Measurements from ENCODE around the gene ZNF319.

The ZNF319 gene

DNA sequence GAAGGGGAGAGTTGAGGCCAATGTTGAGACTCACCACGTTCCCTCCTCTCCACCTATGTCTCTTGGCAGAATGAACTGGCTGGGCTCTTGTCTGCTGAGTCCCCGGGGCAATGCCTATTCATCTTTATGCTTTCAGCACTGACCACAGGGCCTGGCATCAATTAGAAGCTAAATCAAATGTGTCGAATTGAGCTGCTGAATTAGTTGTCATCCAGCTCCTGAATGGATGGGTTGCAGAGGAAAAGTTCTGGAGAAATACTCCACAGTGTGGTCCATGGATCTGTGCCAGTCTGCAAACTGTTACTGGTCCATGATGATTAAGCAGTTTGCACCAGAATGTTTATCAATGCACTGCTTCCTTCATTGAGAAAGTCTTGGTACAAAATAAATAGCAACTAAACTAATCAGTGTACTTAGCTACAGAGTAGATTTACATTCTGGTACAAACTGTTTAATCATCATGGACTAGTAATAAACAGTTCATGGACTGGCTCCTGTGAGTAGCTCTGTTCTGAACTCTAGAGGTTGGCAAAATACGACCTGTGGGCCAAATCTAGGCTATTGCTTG, 34.2 kb downstream of the ZNF319 start:
- H3K4me1 ChIP-seq (ENCODE audit: insufficient read depth, low read length) = no peaks in the 10 kb centered on the region
- H3K27ac ChIP-seq (ENCODE audit: low read length) = no peak overlapping the region

DNA sequence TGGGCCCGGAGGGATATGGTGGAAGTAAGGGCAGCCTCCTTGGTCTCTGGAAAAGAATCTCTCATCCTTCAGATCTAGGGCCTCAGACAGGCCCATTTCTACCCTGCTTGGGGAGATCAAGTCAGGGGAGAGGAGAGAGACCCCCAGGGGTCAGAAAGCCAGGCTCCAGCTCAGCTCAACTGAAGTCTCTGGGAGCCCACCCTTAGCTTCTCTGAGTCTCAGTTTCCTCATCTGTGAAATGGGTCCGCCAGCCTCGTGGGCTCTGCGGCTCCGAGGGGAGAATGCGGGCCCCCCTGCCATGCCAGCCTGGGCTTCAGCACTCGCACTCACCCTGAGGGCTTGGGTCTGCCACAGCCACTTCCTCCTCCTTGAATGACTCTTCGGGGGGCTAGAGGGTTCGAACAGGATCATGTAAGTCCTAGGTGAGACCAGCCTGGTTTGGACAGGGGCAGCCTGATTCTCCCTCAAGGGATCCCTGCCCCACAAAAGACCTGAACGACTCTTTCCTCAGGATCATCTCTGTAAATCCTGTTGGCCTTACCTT, 36.2 kb downstream of the ZNF319 start:
- no peak for DNase-seq
- Histone ChIP-seq H4K20me1 (ENCODE audit: insufficient read depth, low read length) (no peaks in the 10 kb centered on the region; the same call in 1 of the 2 replicates), H3K27me3 (ENCODE audit: insufficient read depth, low read length, poor library complexity) (no peaks in the 10 kb centered on the region), H3K4me1 (ENCODE audit: insufficient read depth, low read length) (no peaks in the 10 kb centered on the region), H3K79me2 (ENCODE audit: insufficient read depth, low read length) (no peaks in the 10 kb centered on the region), H3K9me3 (ENCODE audit: insufficient read depth, low read length, severe bottlenecking) (no peaks in the 10 kb centered on the region), H3K4me2 (ENCODE audit: insufficient read depth, low read length) (no peak overlapping the region), H3K36me3 (ENCODE audit: insufficient read depth, low read length) (no peaks in the 10 kb centered on the region), H3K4me3 (ENCODE audit: low read depth in 1 of 2, low read length in 2 of 2) (no peak overlapping the region), H3K27ac (ENCODE audit: low read length) (no peak overlapping the region), H2AFZ (ENCODE audit: low read depth, low read length) (no peak overlapping the region), H3K9ac (ENCODE audit: low read depth, low read length) (no peak overlapping the region)
- no peak for TF ChIP-seq EZH2 (IDR thresholded peaks at IDR 0.05; ENCODE audit: borderline replicate concordance, low read depth, low read length, severe bottlenecking)
- TF ChIP-seq, protein P1, sequence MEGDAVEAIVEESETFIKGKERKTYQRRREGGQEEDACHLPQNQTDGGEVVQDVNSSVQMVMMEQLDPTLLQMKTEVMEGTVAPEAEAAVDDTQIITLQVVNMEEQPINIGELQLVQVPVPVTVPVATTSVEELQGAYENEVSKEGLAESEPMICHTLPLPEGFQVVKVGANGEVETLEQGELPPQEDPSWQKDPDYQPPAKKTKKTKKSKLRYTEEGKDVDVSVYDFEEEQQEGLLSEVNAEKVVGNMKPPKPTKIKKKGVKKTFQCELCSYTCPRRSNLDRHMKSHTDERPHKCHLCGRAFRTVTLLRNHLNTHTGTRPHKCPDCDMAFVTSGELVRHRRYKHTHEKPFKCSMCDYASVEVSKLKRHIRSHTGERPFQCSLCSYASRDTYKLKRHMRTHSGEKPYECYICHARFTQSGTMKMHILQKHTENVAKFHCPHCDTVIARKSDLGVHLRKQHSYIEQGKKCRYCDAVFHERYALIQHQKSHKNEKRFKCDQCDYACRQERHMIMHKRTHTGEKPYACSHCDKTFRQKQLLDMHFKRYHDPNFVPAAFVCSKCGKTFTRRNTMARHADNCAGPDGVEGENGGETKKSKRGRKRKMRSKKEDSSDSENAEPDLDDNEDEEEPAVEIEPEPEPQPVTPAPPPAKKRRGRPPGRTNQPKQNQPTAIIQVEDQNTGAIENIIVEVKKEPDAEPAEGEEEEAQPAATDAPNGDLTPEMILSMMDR (IDR thresholded peaks at IDR 0.05; ENCODE audit: borderline replicate concordance, extremely low read depth, low read length, poor library complexity, severe bottlenecking) = no peak
- no peak for ATAC-seq (ENCODE audit: insufficient read depth, low read depth)

More for the DNA sequence above, 34.2 kb downstream of the ZNF319 start:
- no peaks in the 10 kb centered on the region for H3K79me2 ChIP-seq (ENCODE audit: insufficient read depth, low read length)
- H3K27me3 ChIP-seq (ENCODE audit: insufficient read depth, low read length, poor library complexity) = no peaks in the 10 kb centered on the region
- no peak for ATAC-seq (ENCODE audit: insufficient read depth, low read depth)
- no peaks in the 10 kb centered on the region; the same call in 1 of the 2 replicates for H4K20me1 ChIP-seq (ENCODE audit: insufficient read depth, low read length)
- H3K4me2 ChIP-seq (ENCODE audit: insufficient read depth, low read length) = no peak overlapping the region
- no peak overlapping the region for H3K9ac ChIP-seq (ENCODE audit: low read depth, low read length)
- no peak overlapping the region for H3K4me3 ChIP-seq (ENCODE audit: low read depth in 1 of 2, low read length in 2 of 2)
- H3K36me3 ChIP-seq (ENCODE audit: insufficient read depth, low read length) = no peaks in the 10 kb centered on the region
- no peak for DNase-seq
- no peak overlapping the region for H2AFZ ChIP-seq (ENCODE audit: low read depth, low read length)
- no peak for TF ChIP-seq EZH2 (IDR thresholded peaks at IDR 0.05; ENCODE audit: borderline replicate concordance, low read depth, low read length, severe bottlenecking)
- TF ChIP-seq, protein P1 (IDR thresholded peaks at IDR 0.05; ENCODE audit: borderline replicate concordance, extremely low read depth, low read length, poor library complexity, severe bottlenecking) = no peak
- no peaks in the 10 kb centered on the region for H3K9me3 ChIP-seq (ENCODE audit: insufficient read depth, low read length, severe bottlenecking)

DNA sequence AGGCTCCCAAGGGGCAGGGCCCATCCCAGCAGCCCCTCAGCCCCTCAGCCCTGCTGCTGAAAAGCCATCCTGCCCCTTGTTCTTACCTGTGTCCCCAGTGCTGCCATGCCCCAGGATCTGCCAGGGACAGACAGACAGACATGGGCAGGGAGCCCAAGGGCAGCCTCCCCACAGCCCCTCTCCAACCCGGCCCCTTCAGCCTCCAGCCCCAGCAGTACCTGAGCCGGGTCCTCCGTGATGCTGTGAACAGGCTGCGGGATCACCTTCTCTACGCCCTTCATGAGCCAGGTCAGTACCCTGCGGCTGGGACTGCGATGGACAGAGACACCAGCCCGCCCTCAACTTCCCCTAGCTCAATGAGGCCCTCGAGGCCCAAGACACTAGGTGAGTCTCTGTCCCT, 37.7 kb downstream of the ZNF319 start:
- Histone ChIP-seq H3K4me3 (ENCODE audit: low read depth in 1 of 2, low read length in 2 of 2) (no peak overlapping the region), H4K20me1 (ENCODE audit: insufficient read depth, low read length) (no peaks in the 10 kb centered on the region; the same call in 1 of the 2 replicates), H3K4me1 (ENCODE audit: insufficient read depth, low read length) (no peaks in the 10 kb centered on the region), H3K9ac (ENCODE audit: low read depth, low read length) (no peak overlapping the region), H3K36me3 (ENCODE audit: insufficient read depth, low read length) (no peaks in the 10 kb centered on the region), H3K4me2 (ENCODE audit: insufficient read depth, low read length) (no peak overlapping the region), H3K9me3 (ENCODE audit: insufficient read depth, low read length, severe bottlenecking) (no peaks in the 10 kb centered on the region), H2AFZ (ENCODE audit: low read depth, low read length) (no peak overlapping the region), H3K27ac (ENCODE audit: low read length) (no peak overlapping the region), H3K27me3 (ENCODE audit: insufficient read depth, low read length, poor library complexity) (no peaks in the 10 kb centered on the region), H3K79me2 (ENCODE audit: insufficient read depth, low read length) (no peaks in the 10 kb centered on the region)
- TF ChIP-seq, protein P1 (IDR thresholded peaks at IDR 0.05; ENCODE audit: borderline replicate concordance, extremely low read depth, low read length, poor library complexity, severe bottlenecking) = no peak
- no peak for TF ChIP-seq EZH2 (IDR thresholded peaks at IDR 0.05; ENCODE audit: borderline replicate concordance, low read depth, low read length, severe bottlenecking)
- DNase-seq (no peak), ATAC-seq (ENCODE audit: insufficient read depth, low read depth) (no peak)
